ENCODE data around the gene PALMD.

GRCh38 chr1:99662539-99663080 is 16.7 kb downstream of the PALMD start:
- no peak for TF ChIP-seq CTCF (IDR thresholded peaks at IDR 0.05)
- no peak for TF ChIP-seq POLR2A (IDR thresholded peaks at IDR 0.05)

Measured in prostate gland (tissue), 2 donors.